ENCODE measurements around the gene ZNF500.
"Not testable (repeated sequence)": the region's sequence is repeated elsewhere in the genome, so short reads cannot be mapped to it uniquely, and the experiment has no call there.

Gene ZNF500

DNA sequence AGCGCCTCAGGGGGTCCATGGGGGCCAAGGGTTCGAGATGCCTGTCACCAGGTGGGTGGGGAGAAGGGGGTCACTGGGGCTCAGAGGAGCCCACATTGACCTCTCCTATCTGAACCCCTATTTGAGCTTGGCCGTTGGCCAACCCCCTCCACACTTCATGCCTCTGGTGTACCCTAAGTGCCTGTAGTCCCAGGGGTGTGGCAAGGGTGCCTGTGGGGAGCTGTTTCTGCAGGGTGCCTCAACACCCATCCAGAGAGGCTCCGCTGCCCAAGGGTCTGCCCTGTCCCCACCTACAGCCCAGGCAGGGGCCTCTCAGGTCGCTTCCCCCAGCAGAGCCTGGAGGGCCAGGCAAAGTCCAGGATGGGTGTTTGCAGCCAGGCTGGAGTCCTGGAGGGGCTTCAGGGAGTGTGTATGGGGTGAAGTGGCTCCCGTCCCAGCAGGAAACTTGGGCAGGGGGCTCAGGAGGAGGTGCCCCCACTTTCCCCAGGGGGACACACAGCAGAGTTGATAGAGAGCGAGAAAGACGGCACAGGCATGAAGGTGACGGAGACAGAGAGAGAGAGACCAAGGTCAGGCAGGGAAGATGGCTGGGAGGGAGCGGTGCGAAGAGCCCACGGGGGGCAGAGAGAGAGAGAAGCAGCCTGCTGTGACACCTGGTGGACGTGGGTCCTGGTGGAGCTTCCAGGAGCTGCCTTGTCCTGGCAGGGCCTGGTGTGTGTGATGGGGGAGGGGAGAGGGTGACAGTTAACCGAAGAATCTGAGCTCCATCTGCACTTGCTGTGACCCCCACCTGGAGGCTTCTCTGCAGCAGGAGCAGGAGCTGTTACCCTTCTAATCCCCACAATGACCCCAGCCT, 20.9 kb upstream of the ZNF500 start, which contains the start of gene SEPTIN12:
TSS of gene SEPTIN12 (minus strand) at position 719 of the 856 bp plus-strand sequence. CDS start at position 19, 700 bp downstream.
- TF ChIP-seq, protein P1, sequence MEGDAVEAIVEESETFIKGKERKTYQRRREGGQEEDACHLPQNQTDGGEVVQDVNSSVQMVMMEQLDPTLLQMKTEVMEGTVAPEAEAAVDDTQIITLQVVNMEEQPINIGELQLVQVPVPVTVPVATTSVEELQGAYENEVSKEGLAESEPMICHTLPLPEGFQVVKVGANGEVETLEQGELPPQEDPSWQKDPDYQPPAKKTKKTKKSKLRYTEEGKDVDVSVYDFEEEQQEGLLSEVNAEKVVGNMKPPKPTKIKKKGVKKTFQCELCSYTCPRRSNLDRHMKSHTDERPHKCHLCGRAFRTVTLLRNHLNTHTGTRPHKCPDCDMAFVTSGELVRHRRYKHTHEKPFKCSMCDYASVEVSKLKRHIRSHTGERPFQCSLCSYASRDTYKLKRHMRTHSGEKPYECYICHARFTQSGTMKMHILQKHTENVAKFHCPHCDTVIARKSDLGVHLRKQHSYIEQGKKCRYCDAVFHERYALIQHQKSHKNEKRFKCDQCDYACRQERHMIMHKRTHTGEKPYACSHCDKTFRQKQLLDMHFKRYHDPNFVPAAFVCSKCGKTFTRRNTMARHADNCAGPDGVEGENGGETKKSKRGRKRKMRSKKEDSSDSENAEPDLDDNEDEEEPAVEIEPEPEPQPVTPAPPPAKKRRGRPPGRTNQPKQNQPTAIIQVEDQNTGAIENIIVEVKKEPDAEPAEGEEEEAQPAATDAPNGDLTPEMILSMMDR (IDR thresholded peaks at IDR 0.05; ENCODE audit: low read depth, low read length, missing control alignments): no peak
- in situ Hi-C loops (cut with HindIII; ENCODE audit: low pct_ligation_motif_present, low sequenced_read_pairs): no loop called here
- DNase-seq: no peak
- Histone ChIP-seq H3K27ac (no peak within 1 kb of the TSS), H3K4me3 (ENCODE audit: low read depth, low read length) (no peak within 1 kb of the TSS), H3K36me3 (replicated peaks) (no peaks in the 10 kb centered on the region), H3K27me3 (replicated peaks) (no peaks in the 10 kb centered on the region)

GRCh38 chr16:4787068-4787467, 20.1 kb upstream of the ZNF500 start:
- no peak overlapping the region for H3K4me3 ChIP-seq (ENCODE audit: low read depth, low read length)
- H3K27me3 ChIP-seq (replicated peaks): no peaks in the 10 kb centered on the region
- no peak overlapping the region for H3K27ac ChIP-seq
- in situ Hi-C loops (cut with HindIII; ENCODE audit: low pct_ligation_motif_present, low sequenced_read_pairs): no loop called here
- H3K36me3 ChIP-seq (replicated peaks): no peaks in the 10 kb centered on the region
- TF ChIP-seq, protein P1 (IDR thresholded peaks at IDR 0.05; ENCODE audit: low read depth, low read length, missing control alignments): no peak
- DNase-seq: no peak

DNA sequence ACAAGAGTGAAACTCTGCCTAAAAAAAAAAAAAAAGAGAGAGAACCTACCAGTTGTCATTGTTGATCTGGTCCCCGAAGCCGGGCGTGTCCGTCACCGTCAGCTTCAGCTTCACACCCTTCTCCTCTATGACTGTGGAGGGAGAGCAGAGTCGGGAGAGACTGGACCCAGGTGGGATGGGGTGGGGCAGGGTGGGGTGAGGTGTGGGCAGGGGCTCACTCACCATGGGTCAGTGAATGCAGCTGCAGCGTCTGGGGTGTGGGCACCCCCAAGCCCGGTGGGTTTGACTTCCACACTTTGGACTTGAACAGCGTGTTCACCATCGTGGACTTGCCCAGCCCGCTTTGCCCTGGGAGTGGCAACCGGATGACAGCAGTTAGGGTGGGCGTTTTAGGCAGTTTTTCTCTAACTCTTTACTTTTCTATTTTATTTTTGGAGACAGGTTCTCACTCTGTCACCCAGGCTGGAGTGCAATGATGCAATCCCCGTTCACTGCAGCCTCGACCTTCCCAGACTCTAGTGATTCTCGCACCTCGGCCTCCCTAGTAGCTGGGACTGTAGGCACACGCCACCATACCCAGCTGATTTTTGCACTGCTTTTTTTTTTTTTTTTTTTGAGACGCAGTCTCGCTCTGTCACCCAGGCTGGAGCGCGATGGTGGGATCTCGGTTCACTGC, 18.9 kb upstream of the ZNF500 start:
- Histone ChIP-seq H3K27me3 (replicated peaks) (no peaks in the 10 kb centered on the region), H3K27ac (no peak overlapping the region), H3K4me3 (ENCODE audit: low read depth, low read length) (no peak overlapping the region), H3K36me3 (replicated peaks) (no peaks in the 10 kb centered on the region)
- DNase-seq: no peak
- in situ Hi-C loops (cut with HindIII; ENCODE audit: low pct_ligation_motif_present, low sequenced_read_pairs): no loop called here
- TF ChIP-seq, protein P1 (IDR thresholded peaks at IDR 0.05; ENCODE audit: low read depth, low read length, missing control alignments): no peak

DNA sequence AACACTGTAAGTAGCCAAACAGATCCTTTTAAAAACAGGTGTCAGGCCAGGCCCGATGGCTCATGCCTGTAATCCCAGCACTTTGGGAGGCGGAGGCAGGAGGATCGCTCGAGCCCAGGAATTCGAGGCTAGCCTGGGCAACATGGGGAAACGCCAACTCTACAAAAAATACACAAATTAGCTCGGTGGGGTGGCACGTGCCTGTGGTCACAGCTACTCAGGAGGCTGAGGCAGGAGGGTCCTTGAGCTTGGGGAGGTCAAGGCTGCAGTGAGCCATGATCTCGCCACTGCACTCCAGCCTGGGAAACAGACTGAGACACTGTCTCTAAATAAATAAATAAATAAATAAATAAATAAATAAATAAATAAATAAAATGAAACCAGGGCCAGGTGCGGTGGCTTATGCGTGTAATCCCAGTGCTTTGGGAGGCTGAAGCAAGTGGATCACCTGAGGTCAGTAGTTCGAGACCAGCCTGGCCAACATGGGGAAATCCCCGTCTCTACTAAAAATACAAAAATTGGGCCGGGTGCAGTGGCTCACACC, 17.6 kb upstream of the ZNF500 start:
- H3K27me3 ChIP-seq (replicated peaks); H3K27ac ChIP-seq; in situ Hi-C loops (cut with HindIII; ENCODE audit: low pct_ligation_motif_present, low sequenced_read_pairs): not testable (repeated sequence)

GRCh38 chr16:4783951-4784336, 17.0 kb upstream of the ZNF500 start:
- TF ChIP-seq, protein P1 (IDR thresholded peaks at IDR 0.05; ENCODE audit: low read depth, low read length, missing control alignments): no peak
- in situ Hi-C loops (cut with HindIII; ENCODE audit: low pct_ligation_motif_present, low sequenced_read_pairs): no loop called here
- no peak for DNase-seq
- H3K4me3 ChIP-seq (ENCODE audit: low read depth, low read length): no peak overlapping the region
- no peaks in the 10 kb centered on the region for H3K36me3 ChIP-seq (replicated peaks)
- H3K27ac ChIP-seq: no peak overlapping the region
- no peaks in the 10 kb centered on the region for H3K27me3 ChIP-seq (replicated peaks)

More for the DNA sequence above, 17.6 kb upstream of the ZNF500 start:
- not testable (repeated sequence) for DNase-seq; H3K4me3 ChIP-seq (ENCODE audit: low read depth, low read length); H3K36me3 ChIP-seq (replicated peaks)

Measured in brain microvascular endothelial cell (primary cell).